ENCODE measurements around the gene ZNF148.

- TF ChIP-seq CTCF (conservative IDR thresholded peaks at IDR 0.05 in 1 of 2, IDR thresholded peaks at IDR 0.05 in 1 of 2; ENCODE audit: extremely low read depth in 1 of 2, insufficient read depth in 1 of 2, low read depth in 1 of 2, low read length in 2 of 2), result no peak
- TF ChIP-seq EZH2 (IDR thresholded peaks at IDR 0.05; ENCODE audit: borderline replicate concordance, low read length), result no peak
Measured at GRCh38 chr3:125398952-125399351, 23.8 kb upstream of the ZNF148 start.

Measured in mammary epithelial cell (primary cell).